Esophagus muscularis mucosa (tissue), 3 donors: ENCODE measurements around the gene RAB20.

Source experiments
- CTCF ChIP-seq, 3 experiments: fragments of 200-600 bp in 2 of 3; fragments of 450-650 bp in 1 of 3; sonication (generic) in 2 of 3; IDR thresholded peaks; one replicate each; pipeline ENCODE4 v1.5.1; 2017 to 2019; ENCODE audit warnings: antibody characterized with exemption in 3 of 3, mild to moderate bottlenecking in 2 of 3, moderate library complexity in 1 of 3
- EP300 ChIP-seq: sonication (generic); formaldehyde crosslinking; IDR thresholded peaks from one replicate; pipeline ENCODE4 v1.6.1; 2017; ENCODE audit warnings: antibody characterized with exemption

- TF ChIP-seq EP300, result no peak
- TF ChIP-seq CTCF (IDR thresholded peaks at IDR 0.05), result no peak
These were observed 49.6 kb upstream of the RAB20 start for GRCh38 chr13:110610955-110611595.
